ENCODE measurements around the gene PAX3.

The PAX3 gene

DNA sequence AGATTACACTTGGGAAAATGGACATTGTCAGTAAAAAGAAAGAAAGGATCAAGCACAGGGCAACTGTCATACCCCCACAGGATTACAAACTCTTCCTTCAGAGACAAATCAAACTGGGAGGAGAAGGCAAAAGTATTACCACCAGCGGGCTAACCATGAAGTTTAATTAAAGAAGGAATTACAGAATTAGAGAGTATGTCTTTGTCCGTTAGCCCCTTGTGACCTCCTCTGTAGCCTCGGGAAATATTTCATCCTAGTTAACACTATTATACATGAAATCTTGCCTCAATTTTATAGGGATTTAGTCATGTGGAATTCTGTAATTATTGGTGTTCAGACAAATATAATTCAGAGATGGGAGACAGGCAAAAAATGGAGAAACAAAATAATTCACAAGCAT is 60.7 kb downstream of the PAX3 start:
- Histone ChIP-seq H3K79me2 (ENCODE audit: control insufficient read depth, insufficient read depth, low read length) (no peaks in the 10 kb centered on the region), H3K4me3 (ENCODE audit: low read length) (no peak overlapping the region), H2BK15ac (replicated peaks; ENCODE audit: low read depth) (no peak overlapping the region), H3K27me3 (ENCODE audit: insufficient read depth, low read length, poor library complexity) (no peaks in the 10 kb centered on the region), H3K18ac (ENCODE audit: low read length) (no peak overlapping the region), H2AK5ac (ENCODE audit: low read length) (no peak overlapping the region), H3K27ac (ENCODE audit: low read depth, low read length) (no peak overlapping the region), H4K8ac (ENCODE audit: low read depth, low read length) (no peak overlapping the region), H3K4ac (ENCODE audit: low read depth, low read length) (no peak overlapping the region), H2BK120ac (ENCODE audit: low read depth, low read length) (no peak overlapping the region), H3K36me3 (ENCODE audit: control insufficient read depth, insufficient read depth, low read length) (no peaks in the 10 kb centered on the region), H4K5ac (ENCODE audit: low read length) (no peak overlapping the region), H3K79me1 (ENCODE audit: low read length) (no peaks in the 10 kb centered on the region), H3K56ac (ENCODE audit: low read length) (no peak overlapping the region), H2BK5ac (ENCODE audit: low read length) (no peak overlapping the region), H3K9ac (ENCODE audit: low read length) (no peak overlapping the region), H3K4me1 (ENCODE audit: control insufficient read depth, low read depth, low read length) (peaks cover 10% of the 10 kb centered on the region), H3K23ac (ENCODE audit: low read length) (no peak overlapping the region), H3K4me2 (ENCODE audit: low read length) (no peak overlapping the region)
- no CpG with 5 or more reads among the region's 3 CpGs for WGBS (ENCODE audit: extremely low coverage, insufficient coverage, low lambda C conversion rate)
- DNase-seq, result no peak

DNA sequence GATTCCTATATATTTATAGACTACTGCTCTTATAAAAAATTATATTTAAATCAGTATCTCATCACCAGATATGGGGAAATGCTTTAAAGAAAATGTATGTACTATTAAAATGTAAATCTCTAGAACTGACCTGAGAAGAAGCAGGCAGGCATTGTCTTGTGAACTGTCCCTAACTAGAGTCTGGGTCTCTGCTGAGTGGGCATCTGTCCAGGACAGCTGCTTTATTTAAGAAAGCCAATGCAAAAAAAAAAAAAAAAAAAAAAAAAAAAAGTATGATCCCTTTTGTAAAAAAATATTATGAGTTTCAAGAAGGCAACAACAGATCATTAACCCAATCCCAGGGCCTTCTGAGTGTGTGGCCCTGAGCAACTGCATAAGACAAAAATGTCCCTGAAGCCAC is 66.0 kb downstream of the PAX3 start:
- H2BK5ac ChIP-seq (ENCODE audit: low read length), result no peak overlapping the region
- no peak overlapping the region for H3K4ac ChIP-seq (ENCODE audit: low read depth, low read length)
- no peak overlapping the region for H2AK5ac ChIP-seq (ENCODE audit: low read length)
- no peak overlapping the region for H2BK120ac ChIP-seq (ENCODE audit: low read depth, low read length)
- H4K5ac ChIP-seq (ENCODE audit: low read length), result no peak overlapping the region
- H3K27me3 ChIP-seq (ENCODE audit: insufficient read depth, low read length, poor library complexity), result no peaks in the 10 kb centered on the region
- H3K27ac ChIP-seq (ENCODE audit: low read depth, low read length), result no peak overlapping the region
- no peak overlapping the region for H3K9ac ChIP-seq (ENCODE audit: low read length)
- no peaks in the 10 kb centered on the region for H3K4me1 ChIP-seq (ENCODE audit: control insufficient read depth, low read depth, low read length)
- no peak overlapping the region for H4K8ac ChIP-seq (ENCODE audit: low read depth, low read length)
- no peak overlapping the region for H3K18ac ChIP-seq (ENCODE audit: low read length)
- H3K4me3 ChIP-seq (ENCODE audit: low read length), result no peak overlapping the region
- H3K56ac ChIP-seq (ENCODE audit: low read length), result no peak overlapping the region
- no peaks in the 10 kb centered on the region for H3K79me1 ChIP-seq (ENCODE audit: low read length)
- no peaks in the 10 kb centered on the region for H3K36me3 ChIP-seq (ENCODE audit: control insufficient read depth, insufficient read depth, low read length)
- no peak overlapping the region for H2BK15ac ChIP-seq (replicated peaks; ENCODE audit: low read depth)
- no peak overlapping the region for H3K4me2 ChIP-seq (ENCODE audit: low read length)
- H3K79me2 ChIP-seq (ENCODE audit: control insufficient read depth, insufficient read depth, low read length), result no peaks in the 10 kb centered on the region
- no peak overlapping the region for H3K23ac ChIP-seq (ENCODE audit: low read length)
- DNase-seq, result no peak

DNA sequence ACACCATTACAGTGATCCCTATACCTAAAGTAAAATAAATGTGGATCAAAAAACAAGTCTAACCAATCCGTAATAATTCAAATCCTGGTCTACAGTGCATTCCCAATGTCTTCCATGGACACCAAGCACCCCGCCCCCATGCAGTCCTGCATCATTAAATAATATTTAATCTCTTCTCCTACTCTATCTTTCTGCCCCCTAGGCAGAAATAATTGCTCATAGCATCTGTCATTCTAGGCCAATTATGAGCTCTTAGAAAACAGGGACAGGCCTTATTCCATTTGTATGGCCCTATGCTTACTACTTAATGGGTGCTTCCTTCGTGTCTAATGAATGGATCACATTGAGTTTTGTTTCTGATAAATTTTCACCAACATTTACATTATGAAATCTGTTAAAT is 66.4 kb downstream of the PAX3 start:
- no peak overlapping the region for H3K56ac ChIP-seq (ENCODE audit: low read length)
- H3K4me3 ChIP-seq (ENCODE audit: low read length), result no peak overlapping the region
- no peak overlapping the region for H4K5ac ChIP-seq (ENCODE audit: low read length)
- H3K36me3 ChIP-seq (ENCODE audit: control insufficient read depth, insufficient read depth, low read length), result no peaks in the 10 kb centered on the region
- H4K8ac ChIP-seq (ENCODE audit: low read depth, low read length), result no peak overlapping the region
- H2BK120ac ChIP-seq (ENCODE audit: low read depth, low read length), result no peak overlapping the region
- H3K79me1 ChIP-seq (ENCODE audit: low read length), result no peaks in the 10 kb centered on the region
- H3K23ac ChIP-seq (ENCODE audit: low read length), result no peak overlapping the region
- no peak overlapping the region for H2BK15ac ChIP-seq (replicated peaks; ENCODE audit: low read depth)
- no CpG with 5 or more reads among the region's 3 CpGs for WGBS (ENCODE audit: extremely low coverage, insufficient coverage, low lambda C conversion rate)
- H3K9ac ChIP-seq (ENCODE audit: low read length), result no peak overlapping the region
- H3K79me2 ChIP-seq (ENCODE audit: control insufficient read depth, insufficient read depth, low read length), result no peaks in the 10 kb centered on the region
- no peak for DNase-seq
- no peak overlapping the region for H3K27ac ChIP-seq (ENCODE audit: low read depth, low read length)
- no peaks in the 10 kb centered on the region for H3K27me3 ChIP-seq (ENCODE audit: insufficient read depth, low read length, poor library complexity)
- no peak overlapping the region for H3K4ac ChIP-seq (ENCODE audit: low read depth, low read length)
- no peak overlapping the region for H3K4me2 ChIP-seq (ENCODE audit: low read length)
- no peaks in the 10 kb centered on the region for H3K4me1 ChIP-seq (ENCODE audit: control insufficient read depth, low read depth, low read length)
- H3K18ac ChIP-seq (ENCODE audit: low read length), result no peak overlapping the region
- H2BK5ac ChIP-seq (ENCODE audit: low read length), result no peak overlapping the region
- H2AK5ac ChIP-seq (ENCODE audit: low read length), result no peak overlapping the region

DNA sequence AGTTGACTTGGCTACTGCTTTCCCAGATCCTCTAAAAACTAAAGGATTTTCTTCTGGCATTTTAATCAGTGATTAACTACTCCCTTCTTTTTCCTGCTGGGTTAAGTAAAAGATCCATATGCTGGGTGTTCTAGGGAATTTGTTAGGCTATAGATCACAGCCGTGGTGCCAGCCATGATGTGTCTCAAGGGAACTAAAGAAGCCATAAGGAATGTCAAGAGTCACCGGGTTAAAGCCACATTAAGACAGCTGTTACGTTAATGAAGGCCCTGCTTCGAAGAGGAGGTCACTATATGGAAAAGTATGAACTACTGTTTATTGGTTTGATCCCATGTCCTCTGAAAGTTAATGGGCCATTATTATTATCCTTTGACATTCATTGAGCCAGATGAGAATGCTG is 70.7 kb downstream of the PAX3 start:
- Histone ChIP-seq H3K27me3 (ENCODE audit: insufficient read depth, low read length, poor library complexity) (no peaks in the 10 kb centered on the region), H2BK5ac (ENCODE audit: low read length) (no peak overlapping the region), H3K79me1 (ENCODE audit: low read length) (no peaks in the 10 kb centered on the region), H3K4ac (ENCODE audit: low read depth, low read length) (no peak overlapping the region), H3K9ac (ENCODE audit: low read length) (no peak overlapping the region), H3K56ac (ENCODE audit: low read length) (no peak overlapping the region), H4K5ac (ENCODE audit: low read length) (no peak overlapping the region), H3K79me2 (ENCODE audit: control insufficient read depth, insufficient read depth, low read length) (no peaks in the 10 kb centered on the region), H3K23ac (ENCODE audit: low read length) (no peak overlapping the region), H3K4me3 (ENCODE audit: low read length) (no peak overlapping the region), H4K8ac (ENCODE audit: low read depth, low read length) (no peak overlapping the region), H2BK120ac (ENCODE audit: low read depth, low read length) (no peak overlapping the region), H2AK5ac (ENCODE audit: low read length) (no peak overlapping the region), H3K4me2 (ENCODE audit: low read length) (no peak overlapping the region), H3K18ac (ENCODE audit: low read length) (no peak overlapping the region), H3K4me1 (ENCODE audit: control insufficient read depth, low read depth, low read length) (no peaks in the 10 kb centered on the region), H2BK15ac (replicated peaks; ENCODE audit: low read depth) (no peak overlapping the region), H3K27ac (ENCODE audit: low read depth, low read length) (no peak overlapping the region), H3K36me3 (ENCODE audit: control insufficient read depth, insufficient read depth, low read length) (no peaks in the 10 kb centered on the region)
- WGBS (ENCODE audit: extremely low coverage, insufficient coverage, low lambda C conversion rate), result no CpG with 5 or more reads among the region's 4 CpGs
- no peak for DNase-seq

DNA sequence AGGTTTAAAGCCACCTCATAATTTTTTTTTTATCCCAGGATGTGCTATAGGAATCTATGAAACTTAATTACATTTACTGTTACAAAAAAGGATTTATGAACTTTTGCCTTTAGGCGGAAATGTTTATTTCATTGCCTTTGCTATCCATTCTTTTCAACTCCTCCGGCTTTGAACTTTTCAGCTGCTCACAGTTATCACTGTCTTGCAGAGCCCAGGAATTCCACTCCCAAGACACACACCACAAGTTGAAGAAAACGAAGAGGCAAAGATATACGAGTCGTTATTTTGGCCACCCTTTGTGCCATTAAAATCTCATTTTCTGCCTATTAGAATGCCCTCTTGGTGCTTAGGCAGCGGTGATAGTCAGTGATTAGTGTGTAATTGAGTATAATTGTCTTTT is 80.0 kb downstream of the PAX3 start:
- no CpG with 5 or more reads among the region's 6 CpGs for WGBS (ENCODE audit: extremely low coverage, insufficient coverage, low lambda C conversion rate)
- H3K36me3 ChIP-seq (ENCODE audit: control insufficient read depth, insufficient read depth, low read length), result no peaks in the 10 kb centered on the region
- H3K4me1 ChIP-seq (ENCODE audit: control insufficient read depth, low read depth, low read length), result no peaks in the 10 kb centered on the region
- no peak overlapping the region for H3K4ac ChIP-seq (ENCODE audit: low read depth, low read length)
- H2AK5ac ChIP-seq (ENCODE audit: low read length), result no peak overlapping the region
- no peak overlapping the region for H2BK15ac ChIP-seq (replicated peaks; ENCODE audit: low read depth)
- H3K4me2 ChIP-seq (ENCODE audit: low read length), result no peak overlapping the region
- DNase-seq, result no peak
- H3K27ac ChIP-seq (ENCODE audit: low read depth, low read length), result no peak overlapping the region
- no peaks in the 10 kb centered on the region for H3K79me1 ChIP-seq (ENCODE audit: low read length)
- H4K8ac ChIP-seq (ENCODE audit: low read depth, low read length), result no peak overlapping the region
- H3K27me3 ChIP-seq (ENCODE audit: insufficient read depth, low read length, poor library complexity), result no peaks in the 10 kb centered on the region
- H3K56ac ChIP-seq (ENCODE audit: low read length), result no peak overlapping the region
- H3K9ac ChIP-seq (ENCODE audit: low read length), result no peak overlapping the region
- H3K18ac ChIP-seq (ENCODE audit: low read length), result no peak overlapping the region
- H3K4me3 ChIP-seq (ENCODE audit: low read length), result no peak overlapping the region
- H2BK120ac ChIP-seq (ENCODE audit: low read depth, low read length), result no peak overlapping the region
- H4K5ac ChIP-seq (ENCODE audit: low read length), result no peak overlapping the region
- H3K23ac ChIP-seq (ENCODE audit: low read length), result no peak overlapping the region
- H2BK5ac ChIP-seq (ENCODE audit: low read length), result no peak overlapping the region
- no peaks in the 10 kb centered on the region for H3K79me2 ChIP-seq (ENCODE audit: control insufficient read depth, insufficient read depth, low read length)

DNA sequence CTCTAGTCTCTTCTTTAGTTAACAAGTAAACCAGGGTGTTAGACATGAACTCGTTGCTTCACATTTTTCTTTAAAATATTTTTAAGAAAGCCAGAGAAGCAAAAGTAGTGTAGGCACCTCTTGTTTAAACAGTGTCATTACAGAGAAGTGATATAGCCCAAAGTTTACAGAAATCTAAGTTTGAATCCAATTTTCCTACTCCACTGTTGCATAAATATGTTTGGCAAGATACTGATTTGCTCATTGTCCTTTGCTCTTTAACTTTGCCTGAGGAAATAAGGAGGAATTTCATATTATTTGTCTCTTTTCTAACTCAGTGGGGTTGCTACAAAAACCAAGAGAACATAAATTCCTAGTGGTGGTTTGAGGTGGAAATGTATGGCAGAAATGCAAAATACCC is 81.1 kb downstream of the PAX3 start:
- no peak overlapping the region for H3K27ac ChIP-seq (ENCODE audit: low read depth, low read length)
- H3K4me3 ChIP-seq (ENCODE audit: low read length), result no peak overlapping the region
- no peaks in the 10 kb centered on the region for H3K79me1 ChIP-seq (ENCODE audit: low read length)
- H2BK120ac ChIP-seq (ENCODE audit: low read depth, low read length), result no peak overlapping the region
- H2BK15ac ChIP-seq (replicated peaks; ENCODE audit: low read depth), result no peak overlapping the region
- no peak overlapping the region for H3K18ac ChIP-seq (ENCODE audit: low read length)
- no peak overlapping the region for H3K23ac ChIP-seq (ENCODE audit: low read length)
- no CpG with 5 or more reads among the region's 1 CpG for WGBS (ENCODE audit: extremely low coverage, insufficient coverage, low lambda C conversion rate)
- H3K27me3 ChIP-seq (ENCODE audit: insufficient read depth, low read length, poor library complexity), result no peaks in the 10 kb centered on the region
- no peak for DNase-seq
- no peaks in the 10 kb centered on the region for H3K36me3 ChIP-seq (ENCODE audit: control insufficient read depth, insufficient read depth, low read length)
- no peak overlapping the region for H3K56ac ChIP-seq (ENCODE audit: low read length)
- no peaks in the 10 kb centered on the region for H3K79me2 ChIP-seq (ENCODE audit: control insufficient read depth, insufficient read depth, low read length)
- H2AK5ac ChIP-seq (ENCODE audit: low read length), result no peak overlapping the region
- no peak overlapping the region for H3K4me2 ChIP-seq (ENCODE audit: low read length)
- no peak overlapping the region for H3K9ac ChIP-seq (ENCODE audit: low read length)
- H3K4ac ChIP-seq (ENCODE audit: low read depth, low read length), result no peak overlapping the region
- no peak overlapping the region for H4K8ac ChIP-seq (ENCODE audit: low read depth, low read length)
- H2BK5ac ChIP-seq (ENCODE audit: low read length), result no peak overlapping the region
- no peak overlapping the region for H4K5ac ChIP-seq (ENCODE audit: low read length)
- H3K4me1 ChIP-seq (ENCODE audit: control insufficient read depth, low read depth, low read length), result no peaks in the 10 kb centered on the region
